ENCODE data around the gene ADNP2.
A peak's percentile ranks its signal among the peaks of the same experiment; 100 is the strongest.

Gene ADNP2

DNA sequence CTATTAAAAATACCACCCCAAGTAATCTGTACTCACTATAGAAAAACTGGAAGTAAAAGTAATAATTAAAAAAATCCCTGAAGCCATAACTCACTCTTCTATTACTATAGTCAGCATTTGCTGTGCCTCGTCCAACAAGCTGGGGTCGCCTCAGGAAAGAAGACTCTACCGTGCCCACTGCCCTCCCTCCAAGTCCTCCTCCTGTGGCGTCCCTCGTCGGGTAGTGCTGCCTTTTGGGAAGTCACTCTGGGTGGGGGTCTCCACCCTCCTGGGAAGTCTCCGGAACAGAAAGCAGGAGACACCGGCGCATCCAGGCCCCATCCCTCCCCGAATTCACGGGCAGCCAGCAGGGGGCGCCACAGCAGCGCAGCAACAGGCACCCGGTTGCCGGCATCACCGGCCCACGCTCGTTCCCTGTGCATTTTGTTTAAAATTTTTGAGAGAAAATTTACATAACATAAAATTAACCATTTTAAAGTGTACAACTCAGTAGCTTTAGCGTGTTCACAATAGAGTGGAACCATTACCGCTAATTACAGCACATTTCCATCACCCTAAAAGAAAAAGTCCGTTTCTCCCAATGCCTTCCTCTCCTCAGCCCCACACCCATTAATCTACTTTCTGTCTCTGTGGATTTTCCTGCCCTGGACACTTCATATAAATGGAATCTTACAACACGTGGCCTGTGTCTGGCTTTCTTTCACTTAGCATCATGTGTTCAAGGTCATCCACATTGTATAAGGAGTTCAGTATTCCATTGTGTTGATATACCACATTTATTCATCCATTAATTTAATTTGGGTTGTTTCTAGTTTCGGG is 62.2 kb downstream of the ADNP2 start:
- DNase-seq (ENCODE audit: low read depth in 1 of 2, low spot score in 1 of 2): no peak

DNA sequence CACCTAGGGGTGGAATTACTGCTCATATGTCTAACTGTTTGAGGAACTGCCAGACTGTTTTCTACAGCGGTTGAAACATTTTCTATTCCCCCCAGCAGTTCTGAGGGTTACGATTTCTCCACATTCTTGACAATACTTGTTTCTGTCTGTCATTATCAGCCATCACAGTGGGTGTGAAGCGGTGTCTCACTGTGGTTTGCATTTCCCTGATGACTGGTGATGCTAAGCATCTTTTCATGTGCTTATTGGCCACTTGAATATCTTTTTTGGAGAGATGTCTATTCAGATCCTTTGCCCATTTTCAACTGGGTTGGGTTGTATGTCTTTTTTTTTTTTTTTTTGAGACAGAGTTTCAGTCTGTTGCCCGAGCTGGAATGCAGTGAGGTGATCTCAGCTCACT is 63.0 kb downstream of the ADNP2 start:
- DNase-seq (ENCODE audit: low read depth in 1 of 2, low spot score in 1 of 2): no peak

DNA sequence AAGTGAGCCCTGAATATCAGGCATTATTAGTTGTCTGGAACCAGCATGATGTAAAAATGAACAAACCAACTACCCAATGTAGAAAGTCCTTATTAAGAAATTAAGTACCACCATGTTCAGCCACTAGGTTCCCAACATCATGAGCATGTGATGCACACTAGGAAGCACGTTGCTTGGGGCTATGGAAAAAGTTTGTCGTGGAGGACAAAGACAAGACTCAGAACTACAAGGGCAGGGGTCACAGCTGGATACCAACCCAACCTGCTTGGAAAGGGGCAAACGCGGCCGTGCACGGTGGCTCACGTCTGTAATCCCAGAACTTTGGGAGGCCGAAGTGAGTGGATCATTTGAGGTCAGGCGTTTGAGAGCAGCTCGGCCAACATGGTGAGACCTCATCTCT is 64.0 kb downstream of the ADNP2 start:
- no peak for DNase-seq (ENCODE audit: low read depth in 1 of 2, low spot score in 1 of 2)

DNA sequence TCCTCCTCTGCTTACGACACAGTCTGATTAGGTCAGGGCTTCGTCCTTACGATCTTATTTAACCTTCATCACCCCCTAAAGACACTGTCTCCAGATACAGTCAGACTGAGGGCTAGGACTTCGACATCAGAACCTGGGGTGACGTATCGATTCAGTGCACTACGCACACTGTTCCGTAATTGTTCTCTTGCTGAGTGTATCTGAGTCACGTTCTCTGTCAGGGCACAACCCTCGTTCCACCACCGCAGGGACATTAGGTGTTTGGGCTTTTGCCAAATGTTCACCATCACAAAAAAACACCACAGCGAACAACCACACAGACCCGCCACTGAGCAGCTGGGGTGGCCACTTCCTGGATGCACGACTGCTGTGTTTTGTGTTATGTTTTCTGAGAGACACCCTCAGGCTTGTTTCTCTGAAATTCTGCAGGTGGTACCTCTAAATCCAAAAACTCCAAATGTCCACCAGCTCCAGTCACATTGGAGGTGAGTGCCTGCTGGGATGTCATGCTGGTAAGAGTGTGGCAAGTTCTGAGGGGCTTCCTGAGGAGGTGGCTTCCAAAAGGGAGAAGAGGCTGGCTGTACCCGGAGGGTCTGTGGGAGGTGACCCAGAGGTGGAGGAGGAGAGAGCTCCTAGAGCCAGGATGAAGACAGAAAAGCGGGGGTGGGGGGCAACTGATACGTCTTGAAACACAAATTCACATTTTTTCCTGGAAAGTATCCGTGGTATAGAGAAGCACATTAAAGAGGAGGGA is 66.6 kb downstream of the ADNP2 start:
- peak in 1 of 2 donors; percentile 9 for DNase-seq (ENCODE audit: low read depth in 1 of 2, low spot score in 1 of 2)

DNA sequence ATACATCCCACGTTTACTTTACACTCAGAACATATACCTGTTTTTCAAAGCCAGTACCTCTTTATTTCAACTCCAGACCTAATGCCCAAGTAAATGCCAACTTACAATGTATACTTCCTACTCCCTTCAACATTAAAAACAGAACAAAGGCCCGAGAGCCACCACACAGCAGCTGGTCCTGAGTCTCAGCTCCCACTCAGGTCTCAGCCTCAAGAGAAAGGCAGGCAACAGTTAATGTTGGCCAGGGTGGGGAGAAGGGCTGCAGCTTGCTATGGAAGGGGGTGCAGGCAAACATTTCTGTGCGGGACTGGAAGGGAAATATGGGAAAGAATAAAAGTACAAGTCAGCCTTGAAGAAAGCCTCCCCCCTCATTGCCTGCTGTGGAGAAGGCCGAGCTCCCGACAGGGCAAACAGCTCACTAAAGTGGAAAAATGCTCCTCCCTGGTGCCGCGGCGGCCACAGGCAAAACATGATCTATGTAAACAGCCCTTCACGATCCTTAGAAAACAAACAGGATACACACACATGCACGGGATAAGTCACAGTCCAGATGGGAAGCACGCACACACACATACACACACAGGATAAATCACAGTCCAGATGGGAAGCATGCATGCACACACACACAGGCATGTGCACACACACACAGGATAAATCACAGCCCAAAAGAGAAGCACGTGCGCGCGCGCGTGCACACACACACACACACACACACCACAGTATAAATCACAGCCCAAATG is 67.4 kb downstream of the ADNP2 start:
- no peak for DNase-seq (ENCODE audit: low read depth in 1 of 2, low spot score in 1 of 2)

DNA sequence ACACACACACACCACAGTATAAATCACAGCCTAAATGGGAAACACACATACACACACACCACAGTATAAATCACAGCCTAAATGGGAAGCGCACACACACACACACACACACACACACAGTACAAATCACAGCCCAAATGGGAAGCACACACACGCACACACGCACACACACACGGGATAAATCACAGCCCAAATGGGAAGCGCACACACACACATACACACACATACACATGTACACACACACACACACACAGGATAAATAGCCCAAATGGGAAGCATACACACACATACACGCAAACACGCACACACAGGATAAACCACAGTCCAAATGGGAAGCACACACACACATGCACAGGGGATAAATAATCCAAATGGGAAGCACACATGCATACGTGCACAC is 68.1 kb downstream of the ADNP2 start:
- no peak for DNase-seq (ENCODE audit: low read depth in 1 of 2, low spot score in 1 of 2)

DNA sequence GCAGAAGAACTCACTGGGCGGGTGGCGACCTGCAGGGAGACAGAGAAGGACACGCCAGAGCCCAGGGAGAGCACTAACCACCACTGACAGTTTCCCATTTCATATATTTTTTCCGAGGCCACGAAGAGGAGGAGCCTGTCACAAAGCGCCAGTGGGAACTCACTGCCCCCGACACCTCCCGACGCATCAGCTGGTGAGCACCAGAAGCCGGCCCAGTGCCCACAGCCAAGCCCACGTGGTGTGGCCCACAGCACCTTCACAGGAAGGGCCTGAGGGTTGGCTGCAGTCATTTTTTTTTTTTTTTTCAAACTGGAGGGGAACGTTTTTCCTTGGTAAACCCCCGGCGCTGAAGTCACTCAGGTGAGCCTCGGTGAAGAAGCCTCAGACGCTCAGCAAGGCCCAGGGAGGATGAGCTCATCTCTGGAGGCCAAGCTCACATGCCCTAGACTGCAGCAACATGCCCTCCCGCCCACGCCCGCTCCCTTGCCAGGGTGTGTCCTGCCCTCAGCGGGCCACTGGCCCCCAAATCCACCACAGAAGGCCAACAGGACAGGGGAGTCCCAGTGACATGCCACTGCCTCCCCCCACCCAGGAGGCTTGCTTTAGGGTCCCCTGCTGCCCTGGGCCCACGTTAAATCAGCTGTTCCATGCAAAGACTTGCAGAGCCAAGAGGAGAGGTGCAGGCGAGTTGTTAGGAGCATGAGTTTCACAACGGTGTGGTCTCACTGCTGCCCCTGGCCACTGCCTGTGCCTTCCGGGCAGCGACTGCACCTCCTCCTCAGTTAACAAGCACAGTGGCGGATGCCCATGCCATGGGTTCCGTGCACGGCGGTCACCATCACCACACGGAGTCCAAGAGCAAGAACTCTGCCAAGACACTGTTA is 70.1 kb downstream of the ADNP2 start:
- no peak for DNase-seq (ENCODE audit: low read depth in 1 of 2, low spot score in 1 of 2)

DNA sequence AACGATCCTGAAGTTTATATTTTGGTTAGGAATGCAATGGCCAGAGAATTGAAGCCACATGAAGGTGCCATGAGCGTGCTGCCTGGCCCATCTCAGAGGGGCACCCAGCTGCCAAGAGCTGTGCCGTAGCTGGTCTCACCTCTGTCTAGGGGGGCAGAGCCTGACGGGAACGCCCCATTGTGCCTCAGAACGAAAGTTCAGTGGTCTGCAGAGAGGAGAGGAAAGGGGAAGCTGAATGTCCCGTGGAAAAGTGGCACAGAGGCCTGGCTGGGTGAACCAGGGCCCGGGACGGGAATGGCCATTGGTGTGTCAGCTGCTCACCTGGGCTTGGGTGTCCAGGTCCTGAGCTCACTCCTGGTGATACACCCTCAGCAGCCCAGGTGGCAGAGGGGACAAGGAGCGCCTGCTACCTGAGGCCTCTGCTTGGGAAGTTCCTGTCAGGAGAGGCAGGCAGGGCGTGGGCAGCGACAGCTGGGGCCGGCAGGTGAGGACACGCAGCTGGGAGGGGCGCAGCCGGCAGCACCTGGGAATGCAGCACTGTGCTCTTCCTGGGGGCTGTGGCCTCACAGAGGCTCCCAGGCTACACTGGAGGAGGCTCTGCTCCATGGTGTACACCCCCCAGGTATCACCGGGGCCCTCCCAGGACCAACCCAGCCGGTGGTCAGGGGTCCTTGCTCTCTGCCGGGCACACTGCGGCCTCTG is 70.9 kb downstream of the ADNP2 start:
- DNase-seq (ENCODE audit: low read depth in 1 of 2, low spot score in 1 of 2): no peak

DNA sequence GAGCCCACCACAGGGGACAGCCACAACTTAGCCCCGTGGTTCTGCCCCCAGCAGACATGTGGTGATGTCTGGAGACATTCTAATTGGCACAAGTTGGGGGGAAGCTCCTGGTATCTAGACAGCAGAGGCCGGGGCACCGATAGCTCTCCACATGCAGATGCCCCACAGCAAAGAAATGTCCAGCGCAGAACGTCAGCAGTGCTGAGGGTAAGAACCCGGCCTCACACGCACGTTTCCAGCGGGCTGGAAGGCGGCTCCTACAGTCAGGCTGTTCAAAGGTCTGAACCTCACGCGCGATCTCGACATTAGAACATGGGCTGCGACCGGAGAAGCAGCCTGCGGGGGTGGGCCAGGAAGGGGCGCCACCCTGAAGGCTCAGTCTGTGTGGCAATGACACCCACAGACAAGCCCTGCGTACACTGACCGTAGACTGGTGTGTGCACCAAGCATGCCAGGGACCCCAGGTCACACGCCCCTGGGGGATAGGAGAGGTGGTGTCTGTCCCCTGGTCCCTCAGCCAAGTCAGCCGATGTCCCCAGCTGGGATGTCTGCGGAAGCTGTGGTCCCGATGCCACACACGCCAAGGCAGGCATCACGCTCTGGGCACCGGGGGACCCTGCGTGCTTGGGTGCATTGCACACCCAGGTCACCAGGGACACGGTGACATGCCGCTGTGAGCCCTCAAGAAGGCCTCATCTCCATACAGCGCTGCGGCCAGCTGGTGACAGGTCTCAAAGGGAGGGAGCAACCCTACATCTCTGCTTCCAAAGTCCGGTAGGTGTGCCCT is 71.9 kb downstream of the ADNP2 start:
- no peak for DNase-seq (ENCODE audit: low read depth in 1 of 2, low spot score in 1 of 2)

DNA sequence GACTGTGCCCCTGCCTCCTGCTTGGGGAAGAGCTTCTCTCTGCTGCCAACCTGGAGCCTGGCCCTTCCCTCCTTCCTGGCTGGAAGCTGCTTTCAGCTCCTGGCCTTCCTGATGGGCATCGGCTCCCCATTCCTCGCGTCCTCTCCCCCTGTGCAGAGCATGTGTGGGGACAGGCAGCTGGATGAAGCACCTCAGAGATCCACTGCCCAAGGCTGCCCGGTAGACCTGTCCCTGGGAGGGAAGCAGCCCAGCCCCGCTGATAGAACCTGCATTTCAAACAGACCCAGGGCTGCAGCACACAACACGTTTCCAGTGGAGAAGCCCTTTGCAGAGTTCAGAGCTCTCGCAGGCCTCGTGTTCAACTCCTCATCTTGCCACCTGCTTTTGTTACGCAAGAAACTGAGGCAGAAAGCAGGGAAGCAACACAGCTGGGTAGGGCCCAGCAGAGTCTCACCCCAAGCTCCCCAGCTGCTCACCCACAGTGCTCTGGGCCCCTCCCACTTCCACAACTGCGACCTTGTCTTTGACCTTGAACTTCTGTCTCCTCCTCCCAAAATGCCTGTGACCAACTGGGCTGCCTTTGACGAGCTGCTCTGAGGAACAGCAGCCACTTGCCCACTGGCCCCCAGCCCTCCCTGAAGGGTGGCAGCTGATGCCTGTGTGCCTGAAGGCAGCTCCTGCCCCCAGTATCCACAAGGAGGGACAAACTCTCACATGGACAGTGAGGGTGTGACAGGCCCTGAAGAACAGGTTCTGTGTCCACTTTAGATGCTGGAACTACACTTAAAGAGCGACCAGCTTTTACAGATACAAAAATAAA is 72.8 kb downstream of the ADNP2 start:
- no peak for DNase-seq (ENCODE audit: low read depth in 1 of 2, low spot score in 1 of 2)

DNA sequence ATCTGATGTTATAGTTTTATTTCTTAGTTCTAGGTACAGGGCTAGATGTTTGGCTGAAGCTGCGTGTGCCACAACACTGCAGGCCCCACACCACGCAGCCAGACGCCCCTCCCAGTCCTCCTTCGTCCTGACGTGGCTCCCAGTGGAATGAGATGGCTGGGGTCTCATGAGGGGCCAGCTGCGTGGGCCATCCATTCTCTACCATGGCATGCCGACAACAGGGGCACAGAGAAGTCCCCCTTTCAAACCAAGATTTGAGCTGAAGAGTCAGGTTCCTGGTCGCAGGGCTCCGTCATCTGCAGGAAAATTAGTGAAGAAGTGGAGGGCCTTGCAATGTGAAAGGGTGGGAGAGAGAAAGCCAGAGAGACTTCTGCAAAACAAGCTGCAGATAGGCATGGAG is 73.8 kb downstream of the ADNP2 start:
- DNase-seq (ENCODE audit: low read depth in 1 of 2, low spot score in 1 of 2): no peak

DNA sequence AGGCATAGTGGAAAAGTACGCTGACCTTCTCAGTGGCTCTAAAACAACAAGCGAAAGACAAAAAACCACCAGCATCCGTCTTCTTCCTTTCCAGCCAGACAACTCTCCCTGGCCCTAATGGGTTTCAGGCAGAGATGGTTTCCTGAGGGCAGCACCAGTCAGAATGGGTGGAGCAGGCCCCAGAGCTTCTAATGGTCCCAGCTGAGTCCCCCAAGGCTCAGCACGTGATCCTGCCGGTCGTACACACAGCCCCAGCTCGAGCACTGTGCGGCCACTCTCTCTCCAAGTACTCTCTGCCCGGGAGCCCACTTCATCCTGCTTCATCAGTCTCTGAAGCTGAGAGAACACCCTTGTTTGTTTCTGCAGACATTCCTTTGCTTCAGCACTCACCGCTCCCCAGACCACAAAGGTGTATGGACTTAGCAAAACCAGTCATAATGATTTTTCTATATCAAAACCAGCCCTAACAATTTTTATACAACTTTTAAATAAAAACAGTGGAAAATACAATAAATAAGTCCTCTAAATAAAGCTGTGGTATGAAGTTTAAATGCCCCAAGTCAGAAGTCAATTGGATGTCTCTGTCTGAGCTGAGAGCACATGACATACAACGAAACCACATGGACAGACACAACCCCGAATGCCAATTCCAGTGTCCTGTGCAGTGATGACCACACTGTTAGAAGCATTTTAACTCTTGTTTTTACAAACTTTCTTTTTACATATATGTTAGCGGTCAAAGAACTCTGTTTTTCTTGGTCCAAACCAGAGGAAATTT is 74.4 kb downstream of the ADNP2 start:
- DNase-seq (ENCODE audit: low read depth in 1 of 2, low spot score in 1 of 2): no peak

DNA sequence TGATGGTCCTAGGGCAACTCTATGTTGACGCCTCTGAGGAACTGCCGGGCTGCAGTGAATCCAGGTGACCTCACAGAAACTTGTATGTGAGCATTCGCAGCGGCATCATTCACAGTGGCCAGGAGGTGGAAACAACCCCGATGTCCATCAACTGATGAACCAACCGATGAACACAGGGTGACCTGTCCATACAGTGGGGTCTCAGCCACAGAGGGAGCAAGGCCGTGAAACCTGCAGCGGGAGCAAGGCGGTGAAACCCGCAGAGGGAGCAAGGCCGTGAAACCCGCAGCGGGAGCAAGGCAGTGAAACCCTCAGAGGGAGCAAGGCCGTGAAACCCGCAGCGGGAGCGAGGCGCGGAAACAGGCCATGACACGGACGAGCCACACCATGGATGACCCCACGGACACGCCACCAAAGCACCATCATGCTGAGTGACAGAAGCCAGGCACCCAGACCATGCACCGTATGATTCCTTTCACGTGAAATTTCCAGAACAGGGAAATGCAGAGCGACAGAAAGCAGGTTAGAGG is 75.2 kb downstream of the ADNP2 start:
- no peak for DNase-seq (ENCODE audit: low read depth in 1 of 2, low spot score in 1 of 2)

DNA sequence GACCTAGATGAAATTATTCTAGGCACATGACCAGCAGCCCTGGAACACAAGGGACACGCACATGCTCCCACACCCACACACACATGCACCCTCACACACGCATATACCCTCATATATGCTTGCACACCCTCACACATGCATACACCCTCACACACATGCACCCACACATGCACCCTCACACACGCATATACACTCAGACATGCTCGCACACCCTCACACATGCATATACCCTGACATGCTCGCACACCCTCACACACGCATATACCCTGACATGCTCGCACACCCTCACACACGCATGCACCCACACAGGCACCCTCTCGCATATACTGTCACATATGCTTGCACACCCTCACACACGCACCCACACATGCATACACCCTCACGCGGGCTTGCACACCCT is 76.5 kb downstream of the ADNP2 start:
- DNase-seq (ENCODE audit: low read depth in 1 of 2, low spot score in 1 of 2): no peak

DNA sequence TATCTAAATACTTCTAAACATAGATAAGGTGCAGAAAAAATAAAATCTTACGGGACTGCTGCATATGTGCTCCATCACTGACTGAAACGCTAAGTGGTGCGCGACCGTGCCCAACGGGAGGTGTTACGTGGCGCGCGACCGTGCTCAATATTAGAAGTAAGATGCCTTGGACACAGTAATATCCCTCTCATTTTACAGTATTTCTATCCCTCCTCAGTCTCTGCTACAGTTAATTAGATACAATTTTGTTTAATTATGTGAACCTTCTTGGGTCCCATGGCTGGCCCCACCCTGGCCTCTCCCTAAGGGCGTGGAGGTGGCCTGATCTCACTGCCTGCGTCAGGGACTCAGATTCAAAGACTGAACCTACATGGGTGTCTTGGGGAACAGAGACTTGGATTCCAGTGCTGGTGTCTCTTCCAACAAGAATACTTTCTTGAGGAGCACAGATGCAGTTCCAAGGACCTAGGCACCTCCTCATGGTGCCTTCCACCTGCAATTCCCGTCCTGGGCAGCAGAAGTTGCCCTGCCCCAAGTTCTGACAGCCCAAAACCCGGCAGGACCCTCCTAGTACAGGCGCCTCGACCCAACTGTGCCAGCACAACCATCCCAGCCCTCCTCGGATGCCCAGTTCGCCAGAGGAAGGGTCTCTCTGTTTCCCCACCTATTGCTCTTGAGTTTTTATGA is 79.0 kb downstream of the ADNP2 start:
- no peak for DNase-seq (ENCODE audit: low read depth in 1 of 2, low spot score in 1 of 2)

DNA sequence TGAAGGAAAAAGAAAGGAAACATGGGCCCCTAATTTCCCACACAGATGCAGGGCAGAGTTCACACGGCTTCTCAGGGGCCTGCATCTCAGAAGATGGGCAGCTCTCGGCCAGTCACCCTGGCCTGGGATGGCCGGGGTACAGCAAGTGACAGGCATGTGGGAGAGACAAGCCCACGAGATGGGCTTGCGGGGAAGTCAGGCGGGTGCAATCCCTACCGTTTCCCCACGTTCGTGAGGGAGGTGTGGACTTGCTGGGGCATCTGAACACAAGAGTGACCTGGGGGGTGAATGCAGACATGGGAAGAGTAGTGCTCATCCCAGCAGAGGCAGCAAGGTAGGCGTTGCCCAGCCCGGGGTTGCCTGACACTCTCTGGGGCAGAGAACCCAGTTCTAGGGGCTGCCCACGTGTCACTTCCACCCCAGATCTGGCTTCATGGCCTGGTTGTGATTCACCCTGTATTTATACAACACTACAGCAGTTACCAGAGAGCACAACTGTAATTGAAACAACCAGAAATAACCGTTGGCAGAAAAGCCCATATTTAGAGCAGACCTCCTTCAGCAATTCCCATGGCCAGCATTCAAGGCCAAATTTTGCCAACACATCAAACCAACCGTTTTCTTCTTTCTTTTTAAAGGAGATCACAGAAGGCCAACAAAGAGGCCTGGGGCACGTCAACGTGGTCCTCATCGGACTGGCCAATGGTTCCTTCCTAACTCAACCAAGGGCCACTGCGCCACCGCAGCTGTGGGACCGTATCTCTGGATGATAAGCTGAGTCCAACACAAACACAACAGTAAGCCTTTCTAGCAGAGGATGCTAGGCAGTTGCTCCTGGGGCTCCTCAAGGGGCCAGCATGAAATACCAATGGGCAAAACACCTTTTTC is 79.8 kb downstream of the ADNP2 start:
- no peak for DNase-seq (ENCODE audit: low read depth in 1 of 2, low spot score in 1 of 2)

Measured in activated T-helper 1 cell treated with anti-CD3 and anti-CD28 coated beads, Interleukin-2, amount 50 U/mL, for 16 hours (primary cell).